Neural progenitor cell (in vitro differentiated cells): ENCODE data around the gene RAP1GDS1.

Experiments used
- EZH2phosphoT487 ChIP-seq: fragments of 200-600 bp; sonication (generic); IDR thresholded peaks from 2 replicates; pipeline ENCODE4 v1.6.1; 2017; ENCODE audit warnings: antibody characterized with exemption
- TF ChIP-seq, protein P1 (sequence below): fragments of 200-600 bp; sonication (generic); IDR thresholded peaks from 2 replicates; pipeline ENCODE4 v1.5.1; 2017; ENCODE audit warnings: antibody characterized with exemption, mild to moderate bottlenecking

DNA sequence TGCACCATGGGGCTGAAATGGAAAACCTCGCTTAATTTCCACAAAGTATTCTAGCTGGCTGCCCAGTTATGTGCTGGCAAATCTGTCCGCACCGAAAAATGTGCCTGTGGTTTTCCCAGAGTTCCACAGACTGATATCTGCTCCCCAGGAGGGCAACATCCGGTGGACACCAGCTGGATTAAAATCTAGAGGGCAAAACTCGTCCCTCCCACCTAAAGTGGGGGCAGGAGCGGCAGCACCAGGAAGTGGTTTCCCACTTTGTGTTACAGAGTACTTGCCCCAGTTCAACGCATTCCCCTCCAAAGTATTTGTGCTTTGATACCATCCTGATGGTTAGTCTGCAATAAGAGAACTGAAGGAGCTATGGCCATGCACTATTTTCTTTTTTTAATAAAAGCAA, 209.6 kb downstream of the RAP1GDS1 start:
- TF ChIP-seq, protein P1, sequence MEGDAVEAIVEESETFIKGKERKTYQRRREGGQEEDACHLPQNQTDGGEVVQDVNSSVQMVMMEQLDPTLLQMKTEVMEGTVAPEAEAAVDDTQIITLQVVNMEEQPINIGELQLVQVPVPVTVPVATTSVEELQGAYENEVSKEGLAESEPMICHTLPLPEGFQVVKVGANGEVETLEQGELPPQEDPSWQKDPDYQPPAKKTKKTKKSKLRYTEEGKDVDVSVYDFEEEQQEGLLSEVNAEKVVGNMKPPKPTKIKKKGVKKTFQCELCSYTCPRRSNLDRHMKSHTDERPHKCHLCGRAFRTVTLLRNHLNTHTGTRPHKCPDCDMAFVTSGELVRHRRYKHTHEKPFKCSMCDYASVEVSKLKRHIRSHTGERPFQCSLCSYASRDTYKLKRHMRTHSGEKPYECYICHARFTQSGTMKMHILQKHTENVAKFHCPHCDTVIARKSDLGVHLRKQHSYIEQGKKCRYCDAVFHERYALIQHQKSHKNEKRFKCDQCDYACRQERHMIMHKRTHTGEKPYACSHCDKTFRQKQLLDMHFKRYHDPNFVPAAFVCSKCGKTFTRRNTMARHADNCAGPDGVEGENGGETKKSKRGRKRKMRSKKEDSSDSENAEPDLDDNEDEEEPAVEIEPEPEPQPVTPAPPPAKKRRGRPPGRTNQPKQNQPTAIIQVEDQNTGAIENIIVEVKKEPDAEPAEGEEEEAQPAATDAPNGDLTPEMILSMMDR: no peak
- no peak for TF ChIP-seq EZH2phosphoT487
